NOMO-1 (cell line): ENCODE results near the gene AGFG1.
"Not testable (repeated sequence)": the region's sequence is repeated elsewhere in the genome, so short reads cannot be mapped to it uniquely, and the experiment has no call there.

Experiments used
- DNase-seq, 2 experiments: peaks; one replicate each; lab custom pipeline; 2025; ENCODE audit not compliant: unreplicated experiment in 2 of 2; lab: John Stamatoyannopoulos, UW

The AGFG1 gene

DNA sequence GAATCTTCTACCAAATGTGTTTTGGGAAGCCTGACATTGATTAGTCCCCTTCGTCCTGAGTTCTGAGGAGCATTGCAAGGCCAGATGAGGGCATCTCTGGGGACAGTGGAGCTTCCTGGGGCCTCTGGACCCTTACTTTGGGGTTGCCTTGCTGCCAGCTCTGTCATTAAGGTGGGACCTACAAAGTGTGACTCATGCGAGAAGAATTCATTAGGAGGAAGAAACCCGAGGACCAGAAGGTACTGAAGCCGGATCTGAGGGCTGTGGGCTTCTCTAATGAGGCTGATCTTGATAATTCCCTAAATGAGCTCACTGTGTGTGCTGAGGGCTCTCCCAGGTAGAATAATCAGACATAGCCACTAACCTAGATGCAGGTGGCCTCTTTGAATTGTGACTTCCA, 126.0 kb downstream of the AGFG1 start:
- no peak for DNase-seq

DNA sequence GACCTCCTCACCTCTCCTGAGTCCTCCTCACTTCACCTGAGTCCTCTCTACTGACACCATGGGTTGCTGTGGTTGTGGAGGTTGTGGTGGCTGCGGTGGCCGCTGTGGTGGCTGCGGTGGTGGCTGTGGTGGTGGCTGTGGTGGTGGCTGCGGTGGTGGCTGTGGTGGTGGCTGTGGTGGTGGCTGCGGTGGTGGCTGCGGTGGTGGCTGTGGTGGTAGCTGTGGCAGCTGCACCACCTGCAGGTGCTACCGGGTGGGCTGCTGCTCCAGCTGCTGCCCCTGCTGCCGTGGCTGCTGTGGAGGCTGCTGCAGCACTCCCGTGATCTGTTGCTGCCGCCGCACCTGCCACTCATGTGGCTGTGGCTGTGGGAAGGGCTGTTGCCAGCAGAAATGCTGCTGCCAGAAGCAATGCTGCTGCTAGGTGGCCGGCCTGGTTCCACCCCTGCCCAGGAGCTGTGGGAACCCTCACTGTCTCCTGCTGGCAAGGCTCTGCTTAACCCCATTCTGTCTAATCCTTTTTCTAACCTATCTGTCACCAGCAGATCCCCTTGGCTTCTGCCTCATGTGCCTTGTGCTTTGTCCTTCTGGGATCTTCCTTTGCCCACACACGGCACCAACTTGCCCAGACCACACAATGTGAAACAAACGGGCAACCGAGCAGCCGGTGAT, 127.0 kb downstream of the AGFG1 start, which contains the start of gene SCYGR2:
Gene SCYGR2, plus strand, starts transcription at position 59 of the 669 bp plus-strand sequence. Its CDS starts 0 bp downstream, at position 59.
- DNase-seq = not testable (repeated sequence)

DNA sequence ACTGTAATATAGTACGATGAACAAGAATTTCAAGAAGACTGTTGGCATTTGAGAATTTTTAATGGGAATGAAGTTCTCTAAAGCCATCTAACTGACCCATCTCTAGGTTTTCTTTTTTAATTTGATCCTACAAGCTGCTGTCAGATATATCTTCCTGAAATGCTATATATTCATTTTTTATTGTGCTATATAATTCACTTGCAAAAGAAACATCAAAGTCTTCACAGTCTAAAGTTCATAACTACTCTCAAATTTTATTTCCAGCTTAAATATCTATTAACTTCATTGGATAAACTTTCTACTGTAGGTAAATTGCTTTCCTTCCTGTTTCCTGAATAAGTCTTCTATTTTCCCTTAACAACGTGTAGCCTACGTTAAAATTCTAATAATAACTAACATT, 130.4 kb downstream of the AGFG1 start:
- no peak for DNase-seq

DNA sequence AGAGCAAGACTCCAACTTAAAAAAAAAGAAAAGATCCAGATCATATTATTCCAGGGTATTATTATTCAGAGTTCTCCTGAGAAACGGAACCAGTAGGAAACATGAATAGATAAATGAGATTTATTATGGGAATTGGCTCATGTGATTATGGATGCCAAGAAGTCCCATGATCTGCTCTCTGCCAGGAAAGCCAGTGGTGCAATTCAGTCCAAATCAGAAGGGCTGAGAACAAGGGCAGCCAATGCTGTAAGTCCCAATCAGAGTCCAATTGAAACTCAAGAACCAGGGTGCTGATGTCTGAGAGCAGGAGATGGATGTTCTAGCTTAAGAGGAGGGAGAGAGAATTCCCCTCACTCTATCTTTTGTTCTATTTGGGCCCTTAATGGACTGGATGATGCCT, 134.5 kb downstream of the AGFG1 start:
- DNase-seq = no peak

GRCh38 chr2:227607941-227608340, 136.0 kb downstream of the AGFG1 start:
- DNase-seq = peak in 1 of 2 experiments; percentile 16

- peak; percentile 82 to 92 for DNase-seq
These were observed 136.8 kb downstream of the AGFG1 start for GRCh38 chr2:227608561-227609338.

- DNase-seq = no peak
These were observed 138.2 kb downstream of the AGFG1 start for GRCh38 chr2:227610123-227610522.
